Liver (tissue), 9 donors: ENCODE results near the gene CCL28. TPM values are rescaled to one million over a fixed set of nuclear protein-coding genes. Genes with fewer than 3 reads are reported as not detected.

Source experiments
- DNase-seq: peaks from one replicate; pipeline ENCODE4 v3.0.0-alpha.2; 2017; ENCODE audit warnings: low spot score
- H3K27ac ChIP-seq, 2 donors: one replicate each; pipeline ENCODE4 v1.7.0; 2013; ENCODE audit warnings: inconsistent platforms in 2 of 2, low read length in 2 of 2, control low read depth in 1 of 2, low read depth in 1 of 2, mild to moderate bottlenecking in 1 of 2
- H3K27me3 ChIP-seq, 4 donors: one replicate each; pipeline versions ENCODE4 v1.6.1 to v1.7.0; 2013; ENCODE audit warnings: low read length in 3 of 4, inconsistent platforms in 1 of 4, mild to moderate bottlenecking in 1 of 4, moderate library complexity in 1 of 4; ENCODE audit not compliant: control insufficient read depth in 4 of 4, insufficient read depth in 4 of 4
- H3K36me3 ChIP-seq, 4 donors: one replicate each; pipeline versions ENCODE4 v1.6.1 to v1.7.0; 2013; ENCODE audit warnings: low read length in 3 of 4, mild to moderate bottlenecking in 3 of 4, low read depth in 1 of 4, moderate library complexity in 1 of 4; ENCODE audit not compliant: control insufficient read depth in 4 of 4, insufficient read depth in 3 of 4
- H3K4me1 ChIP-seq, 4 donors: one replicate each; pipeline versions ENCODE4 v1.6.1 to v1.7.0; 2013; ENCODE audit warnings: low read length in 3 of 4, mild to moderate bottlenecking in 3 of 4, moderate library complexity in 1 of 4; ENCODE audit not compliant: control insufficient read depth in 4 of 4, insufficient read depth in 4 of 4
- H3K4me3 ChIP-seq, 3 donors: one replicate each; pipeline versions ENCODE4 v1.6.1 to v1.7.0; 2013; ENCODE audit warnings: low read length in 3 of 3, control low read depth in 1 of 3, low read depth in 1 of 3, mild to moderate bottlenecking in 1 of 3
- H3K9ac ChIP-seq, 2 donors: one replicate each; pipeline ENCODE4 v1.7.0; 2013; ENCODE audit warnings: low read length in 2 of 2, mild to moderate bottlenecking in 2 of 2, moderate library complexity in 2 of 2, control low read depth in 1 of 2, low read depth in 1 of 2
- H3K9me3 ChIP-seq, 4 donors: one replicate each; pipeline versions ENCODE4 v1.6.1 to v1.7.0; 2013; ENCODE audit warnings: low read length in 3 of 4; ENCODE audit not compliant: control insufficient read depth in 4 of 4
- ATF3 ChIP-seq: IDR thresholded peaks from 2 replicates; pipeline ENCODE4 v1.6.1; 2016; ENCODE audit warnings: antibody characterized with exemption
- CTCF ChIP-seq: fragments of 150-350 bp; IDR thresholded peaks from 2 replicates; pipeline ENCODE4 v1.5.1; 2017; ENCODE audit warnings: improper control_type of control experiment, low read depth, low read length; ENCODE audit not compliant: missing input control
- FOXA1 ChIP-seq: IDR thresholded peaks from 2 replicates; pipeline ENCODE4 v1.6.1; 2016; ENCODE audit warnings: antibody characterized with exemption
- HNF4A ChIP-seq, 2 donors: conservative IDR thresholded peaks; 2 replicates each; pipeline ENCODE4 v1.6.1; 2016; ENCODE audit warnings: antibody characterized with exemption in 2 of 2, mild to moderate bottlenecking in 2 of 2
- HNF4G ChIP-seq: IDR thresholded peaks from 2 replicates; pipeline ENCODE4 v1.6.1; 2016; ENCODE audit warnings: antibody characterized with exemption
- JUND ChIP-seq, 2 donors: IDR thresholded peaks; 2 replicates each; pipeline ENCODE4 v1.6.1; 2016; ENCODE audit warnings: antibody characterized with exemption in 2 of 2
- NR2F2 ChIP-seq: IDR thresholded peaks from 2 replicates; pipeline ENCODE4 v1.6.1; 2016; ENCODE audit warnings: antibody characterized with exemption
- RAD21 ChIP-seq, 2 donors: IDR thresholded peaks; 2 replicates each; pipeline ENCODE4 v1.6.1; 2016; ENCODE audit warnings: antibody characterized with exemption in 2 of 2, mild to moderate bottlenecking in 2 of 2
- REST ChIP-seq: IDR thresholded peaks from 2 replicates; pipeline ENCODE4 v1.6.1; 2016; ENCODE audit warnings: antibody characterized with exemption, mild to moderate bottlenecking
- RXRA ChIP-seq, 2 donors: IDR thresholded peaks; 2 replicates each; pipeline ENCODE4 v1.6.1; 2017 to 2018; ENCODE audit warnings: antibody characterized with exemption in 2 of 2, mild to moderate bottlenecking in 1 of 2
- SP1 ChIP-seq: IDR thresholded peaks from 2 replicates; pipeline ENCODE4 v1.6.1; 2018; ENCODE audit warnings: antibody characterized with exemption, mild to moderate bottlenecking
- TAF1 ChIP-seq: conservative IDR thresholded peaks from 2 replicates; pipeline ENCODE4 v1.6.1; 2016; ENCODE audit warnings: antibody characterized with exemption, mild to moderate bottlenecking
- YY1 ChIP-seq: IDR thresholded peaks from 2 replicates; pipeline ENCODE4 v1.6.1; 2016; ENCODE audit warnings: antibody characterized with exemption, mild to moderate bottlenecking
- ZBTB33 ChIP-seq: IDR thresholded peaks from 2 replicates; pipeline ENCODE4 v1.6.1; 2016; ENCODE audit warnings: antibody characterized with exemption
- WGBS: extraction: QIAGEN DNeasy Blood & Tissue Kit; methylation state at CpG from one replicate; pipeline ENCODE4 v1.1.7; 2013; 5-methylcytosine and 5-hydroxymethylcytosine counted together
- polyA plus RNA-seq, 2 donors: library from polyadenylated mRNA; stranded (reverse) in 1 of 2; unstranded in 1 of 2; fragments of 200-250 nt in 1 of 2; fragments of >200 nt in 1 of 2; fragmentation: Nextera tagmentation in 1 of 2; extraction: Ambion mirVana in 1 of 2; gene quantifications; one replicate each; pipeline versions ENCODE4 v1.2.1 to v1.2.3, GENCODE V29; 2013 to 2015
- total RNA-seq, 2 donors: library from RNA; depleted of rRNA; stranded (reverse); fragments of >200 nt; gene quantifications; one replicate each; pipeline ENCODE4 v1.2.3, GENCODE V29; 2014
- TF ChIP-seq, protein P1 (sequence below): IDR thresholded peaks from 2 replicates; pipeline ENCODE4 v1.6.1; 2016; ENCODE audit warnings: antibody characterized with exemption
- donor health status: healthy.
- donor health status: healthy.
- donor health status: healthy.
- donor health status: healthy.
- donor health status: healthy.

The CCL28 gene
- total and polyA plus RNA-seq, 4 donors = 0.37 to 1.2 (median 0.81) TPM

DNA sequence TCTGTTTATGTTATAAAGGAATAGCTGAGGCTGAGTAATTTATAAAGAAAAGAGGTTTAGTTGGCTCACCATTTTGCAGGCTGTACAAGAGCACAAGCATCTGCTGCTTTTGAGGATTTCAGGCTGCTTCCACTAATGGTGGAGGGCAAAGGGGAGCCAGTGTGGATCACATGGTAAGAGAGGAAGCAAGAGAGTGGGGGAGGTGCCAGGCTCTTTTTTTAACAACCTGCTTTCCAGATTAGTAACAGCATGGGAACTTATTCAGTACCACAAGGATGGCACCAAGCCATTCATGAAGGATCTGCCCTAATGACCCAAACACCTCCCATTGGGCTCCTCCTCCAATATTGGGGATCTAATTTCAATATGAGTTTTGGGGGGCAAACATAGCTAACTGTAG lies 40.4 kb downstream of the CCL28 start:
- Histone ChIP-seq H3K9ac (no peak overlapping the region), H3K9me3 (no peaks in the 10 kb centered on the region), H3K27me3 (no peaks in the 10 kb centered on the region), H3K36me3 (no peaks in the 10 kb centered on the region), H3K27ac (no peak overlapping the region), H3K4me3 (no peak overlapping the region), H3K4me1 (no peaks in the 10 kb centered on the region)
- no peak for TF ChIP-seq HNF4A (conservative IDR thresholded peaks at IDR 0.05)
- no peak for DNase-seq

- no peaks in the 10 kb centered on the region for H3K36me3 ChIP-seq
- H3K9me3 ChIP-seq = no peaks in the 10 kb centered on the region
- H3K4me1 ChIP-seq = no peaks in the 10 kb centered on the region
- no peak overlapping the region for H3K27ac ChIP-seq
- H3K4me3 ChIP-seq = no peak overlapping the region
- 88% methylated on average over 1 of the region's 1 CpG for WGBS
- no peak for TF ChIP-seq RAD21 (IDR thresholded peaks at IDR 0.05)
- no peak for TF ChIP-seq TAF1
- TF ChIP-seq FOXA1 = no peak
- no peak for TF ChIP-seq YY1
- no peak for TF ChIP-seq HNF4G
- no peak for TF ChIP-seq NR2F2
- TF ChIP-seq JUND (IDR thresholded peaks at IDR 0.05) = no peak
- no peak for TF ChIP-seq ATF3
- TF ChIP-seq, protein P1, sequence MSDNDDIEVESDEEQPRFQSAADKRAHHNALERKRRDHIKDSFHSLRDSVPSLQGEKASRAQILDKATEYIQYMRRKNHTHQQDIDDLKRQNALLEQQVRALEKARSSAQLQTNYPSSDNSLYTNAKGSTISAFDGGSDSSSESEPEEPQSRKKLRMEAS = no peak
- no peak for TF ChIP-seq CTCF
- TF ChIP-seq ZBTB33 = no peak
- TF ChIP-seq SP1 = no peak
- TF ChIP-seq REST = no peak
- no peak for TF ChIP-seq RXRA (IDR thresholded peaks at IDR 0.05)
- no peak for TF ChIP-seq HNF4A (conservative IDR thresholded peaks at IDR 0.05)
- H3K27me3 ChIP-seq = no peaks in the 10 kb centered on the region
- no peak overlapping the region for H3K9ac ChIP-seq
- DNase-seq = no peak
Measured at GRCh38 chr5:43370352-43370751, 41.8 kb downstream of the CCL28 start.
